Measurements from ENCODE around the gene GABARAPL2.

- TF ChIP-seq CTCF (optimal IDR thresholded peaks at IDR 0.05 in 1 of 3, IDR thresholded peaks at IDR 0.05 in 1 of 3, conservative IDR thresholded peaks at IDR 0.05 in 1 of 3; ENCODE audit: extremely low read depth in 1 of 3, insufficient read depth in 2 of 3, low read length in 3 of 3), result no peak
- no peak for TF ChIP-seq EZH2 (IDR thresholded peaks at IDR 0.05; ENCODE audit: low read length)
Observed at GRCh38 chr16:75575958-75576357, 9.8 kb downstream of the GABARAPL2 start.

Data from keratinocyte (primary cell).